IMR-90 (cell line): ENCODE results near the gene SPRY1.

Source experiments
- BHLHE40 ChIP-seq: fragments of 150-350 bp; IDR thresholded peaks from 2 replicates; pipeline ENCODE4 v1.6.1; 2016; ENCODE audit warnings: mild to moderate bottlenecking, low read depth, low read length
- CEBPB ChIP-seq: IDR thresholded peaks from 2 replicates; pipeline ENCODE4 v1.6.1; 2012; ENCODE audit warnings: low read depth, low read length, improper control_type of control experiment
- MAFK ChIP-seq: IDR thresholded peaks from 2 replicates; pipeline ENCODE4 v1.6.1; 2012; ENCODE audit warnings: low read depth, low read length, improper control_type of control experiment
- MXI1 ChIP-seq: IDR thresholded peaks from 2 replicates; pipeline ENCODE4 v1.6.1; 2012; ENCODE audit warnings: low read depth, mild to moderate bottlenecking, low read length, moderate library complexity, borderline replicate concordance
- NFE2L2 ChIP-seq: fragments of 150-350 bp; IDR thresholded peaks from 2 replicates; pipeline ENCODE4 v1.6.1; 2016; ENCODE audit warnings: low read depth, mild to moderate bottlenecking, low read length
- POLR2A ChIP-seq: IDR thresholded peaks from 2 replicates; pipeline ENCODE4 v1.6.1; 2012; ENCODE audit warnings: mild to moderate bottlenecking, low read depth, low read length
- RAD21 ChIP-seq: IDR thresholded peaks from 2 replicates; pipeline ENCODE4 v1.6.1; 2012; ENCODE audit warnings: low read length, improper control_type of control experiment
- RCOR1 ChIP-seq: IDR thresholded peaks from 2 replicates; pipeline ENCODE4 v1.6.1; 2012; ENCODE audit warnings: mild to moderate bottlenecking, low read length, improper control_type of control experiment; ENCODE audit not compliant: insufficient replicate concordance
- RFX5 ChIP-seq: IDR thresholded peaks from 2 replicates; pipeline ENCODE4 v1.8.0; 2012; ENCODE audit warnings: low read depth, mild to moderate bottlenecking, low read length, moderate library complexity
- TF ChIP-seq, protein P1 (sequence below): conservative IDR thresholded peaks from 2 replicates; pipeline ENCODE4 v1.5.1; 2012; ENCODE audit warnings: mild to moderate bottlenecking, low read depth, low read length, improper control_type of control experiment
- TF ChIP-seq, protein P2 (sequence below): fragments of 150-350 bp; IDR thresholded peaks from 2 replicates; pipeline ENCODE4 v1.6.1; 2017; ENCODE audit warnings: mild to moderate bottlenecking, antibody characterized with exemption, low read length, low read depth

DNA sequence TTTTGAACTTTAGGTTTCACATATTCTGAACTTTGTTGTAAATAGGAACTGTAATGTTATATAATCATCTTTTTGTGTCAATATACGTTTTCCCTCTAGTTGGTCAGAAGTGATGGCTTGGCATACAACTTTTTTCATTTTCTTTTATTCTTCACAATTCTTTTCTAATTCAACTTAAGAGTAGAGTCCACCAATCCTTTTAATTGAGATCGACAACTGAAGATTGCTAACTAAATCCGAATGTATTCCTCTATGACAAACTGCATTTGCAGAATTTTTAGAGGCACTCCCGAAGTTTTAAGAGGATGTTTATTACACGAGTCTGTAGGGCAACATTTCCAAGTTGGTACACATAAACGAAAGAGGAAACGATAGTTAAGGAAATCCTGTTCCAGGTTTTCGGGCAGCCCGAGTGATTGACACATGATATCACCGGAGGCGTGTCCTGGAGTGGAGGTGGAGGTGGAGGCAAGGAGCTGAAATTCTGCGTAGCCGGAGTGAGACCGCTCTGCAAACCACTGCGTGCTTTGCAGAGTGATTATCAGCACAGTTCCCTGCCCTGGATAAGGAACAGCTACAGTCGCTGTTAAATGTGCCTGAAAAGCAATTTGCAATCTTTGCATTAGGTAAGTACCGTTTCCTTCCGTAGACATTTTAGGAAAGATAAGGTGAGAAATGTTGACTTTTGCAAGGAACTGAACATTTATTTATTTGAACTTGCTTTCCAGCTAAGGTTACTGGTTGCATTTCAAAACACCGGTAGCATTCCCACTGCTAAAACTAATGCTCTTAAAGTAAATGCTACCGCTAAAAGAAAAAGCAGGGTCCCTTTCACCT is at the start of gene SPRY1:
- TF ChIP-seq, protein P1, sequence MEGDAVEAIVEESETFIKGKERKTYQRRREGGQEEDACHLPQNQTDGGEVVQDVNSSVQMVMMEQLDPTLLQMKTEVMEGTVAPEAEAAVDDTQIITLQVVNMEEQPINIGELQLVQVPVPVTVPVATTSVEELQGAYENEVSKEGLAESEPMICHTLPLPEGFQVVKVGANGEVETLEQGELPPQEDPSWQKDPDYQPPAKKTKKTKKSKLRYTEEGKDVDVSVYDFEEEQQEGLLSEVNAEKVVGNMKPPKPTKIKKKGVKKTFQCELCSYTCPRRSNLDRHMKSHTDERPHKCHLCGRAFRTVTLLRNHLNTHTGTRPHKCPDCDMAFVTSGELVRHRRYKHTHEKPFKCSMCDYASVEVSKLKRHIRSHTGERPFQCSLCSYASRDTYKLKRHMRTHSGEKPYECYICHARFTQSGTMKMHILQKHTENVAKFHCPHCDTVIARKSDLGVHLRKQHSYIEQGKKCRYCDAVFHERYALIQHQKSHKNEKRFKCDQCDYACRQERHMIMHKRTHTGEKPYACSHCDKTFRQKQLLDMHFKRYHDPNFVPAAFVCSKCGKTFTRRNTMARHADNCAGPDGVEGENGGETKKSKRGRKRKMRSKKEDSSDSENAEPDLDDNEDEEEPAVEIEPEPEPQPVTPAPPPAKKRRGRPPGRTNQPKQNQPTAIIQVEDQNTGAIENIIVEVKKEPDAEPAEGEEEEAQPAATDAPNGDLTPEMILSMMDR, result no peak
- TF ChIP-seq POLR2A, result no peak
- no peak for TF ChIP-seq RCOR1
- TF ChIP-seq, protein P2, sequence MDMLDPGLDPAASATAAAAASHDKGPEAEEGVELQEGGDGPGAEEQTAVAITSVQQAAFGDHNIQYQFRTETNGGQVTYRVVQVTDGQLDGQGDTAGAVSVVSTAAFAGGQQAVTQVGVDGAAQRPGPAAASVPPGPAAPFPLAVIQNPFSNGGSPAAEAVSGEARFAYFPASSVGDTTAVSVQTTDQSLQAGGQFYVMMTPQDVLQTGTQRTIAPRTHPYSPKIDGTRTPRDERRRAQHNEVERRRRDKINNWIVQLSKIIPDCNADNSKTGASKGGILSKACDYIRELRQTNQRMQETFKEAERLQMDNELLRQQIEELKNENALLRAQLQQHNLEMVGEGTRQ, result no peak
- no peak for TF ChIP-seq CEBPB
- TF ChIP-seq MAFK, result no peak
- no peak for TF ChIP-seq MXI1
- TF ChIP-seq RFX5, result no peak
- TF ChIP-seq RAD21, result no peak; the same call in 1 of the 2 replicates
- no peak for TF ChIP-seq NFE2L2
- TF ChIP-seq BHLHE40, result no peak
